HepG2 (cell line): ENCODE results near the gene STIM1. TPM values are rescaled to one million over a fixed set of nuclear protein-coding genes. Genes with fewer than 3 reads are reported as not detected.

Experiments used
- ARID4A ChIP-seq: sonication (generic); formaldehyde crosslinking; IDR thresholded peaks from 2 replicates; pipeline ENCODE4 v1.5.0; 2020; ENCODE audit warnings: mild to moderate bottlenecking, missing genetic modification reagents, borderline replicate concordance
- ASH2L ChIP-seq: fragments of 300-600, 200-600 bp; sonication (generic); IDR thresholded peaks from 2 replicates; pipeline ENCODE4 v1.7.0; 2017; ENCODE audit warnings: low read depth, mild to moderate bottlenecking, moderate library complexity, mixed read lengths, low read length; ENCODE audit not compliant: insufficient read length
- FOXP4 ChIP-seq: sonication (generic); formaldehyde crosslinking; IDR thresholded peaks from 2 replicates; pipeline ENCODE4 v1.4.0; 2020; ENCODE audit warnings: missing genetic modification reagents
- GATAD1 ChIP-seq: IDR thresholded peaks from 2 replicates; pipeline ENCODE4 v1.6.1; 2016; ENCODE audit warnings: missing genetic modification reagents, missing compliant biosample characterization
- HNF4G ChIP-seq, 2 experiments: sonication (generic) in 1 of 2; formaldehyde crosslinking in 1 of 2; IDR thresholded peaks; 2 replicates each; pipeline versions ENCODE4 v1.4.0 to v1.6.1; 2011 to 2020; ENCODE audit warnings: borderline replicate concordance in 2 of 2, low read depth in 2 of 2, mild to moderate bottlenecking in 2 of 2, low read length in 1 of 2, missing genetic modification reagents in 1 of 2, moderate library complexity in 1 of 2
- NFIC ChIP-seq: IDR thresholded peaks from 2 replicates; pipeline ENCODE4 v1.6.1; 2012; ENCODE audit warnings: mild to moderate bottlenecking, low read length, inconsistent platforms
- ZKSCAN8 ChIP-seq: IDR thresholded peaks from 2 replicates; pipeline ENCODE4 v1.6.1; 2016; ENCODE audit warnings: borderline replicate concordance, missing genetic modification reagents, missing compliant biosample characterization
- ZNF556 ChIP-seq: sonication (generic); formaldehyde crosslinking; IDR thresholded peaks from 2 replicates; pipeline ENCODE4 v1.4.0; 2020; ENCODE audit warnings: mild to moderate bottlenecking, missing genetic modification reagents, borderline replicate concordance
- polyA plus RNA-seq, 8 experiments: library from polyadenylated mRNA; depleted of rRNA in 3 of 8; stranded (reverse) in 7 of 8; unstranded in 1 of 8; fragments of >200 nt; fragmentation: Illumina TruSeq in 4 of 8; extraction: Trizol in 4 of 8; gene quantifications; 2 replicates each; pipeline versions ENCODE4 v1.2.1 to v1.2.3, GENCODE V29; 2011 to 2016; ENCODE audit warnings: low read depth in 4 of 8, missing spikeins in 1 of 8, mixed read lengths in 1 of 8; ENCODE audit not compliant: insufficient read depth in 1 of 8
- total RNA-seq, 5 experiments: library from RNA; depleted of rRNA; stranded (reverse); fragments of >200 nt; fragmentation: Illumina TruSeq; extraction: Trizol; gene quantifications; 2 replicates each; pipeline ENCODE4 v1.2.3, GENCODE V29; 2016; ENCODE audit warnings: low read depth in 1 of 5
- TF ChIP-seq, protein P1 (sequence below): sonication (generic); formaldehyde crosslinking; IDR thresholded peaks from 2 replicates; pipeline ENCODE4 v1.4.0; 2020; ENCODE audit warnings: missing genetic modification reagents, borderline replicate concordance
- TF ChIP-seq, protein P2 (sequence below), 2 experiments: sonication (generic) in 1 of 2; formaldehyde crosslinking in 1 of 2; IDR thresholded peaks; 2 replicates each; pipeline versions ENCODE4 v1.4.0 to v1.6.1; 2018 to 2020; ENCODE audit warnings: missing genetic modification reagents in 2 of 2, borderline replicate concordance in 1 of 2, low read depth in 1 of 2, mild to moderate bottlenecking in 1 of 2, missing biosample characterization in 1 of 2
- TF ChIP-seq, protein P3 (sequence below): IDR thresholded peaks from 2 replicates; pipeline ENCODE4 v1.6.1; 2016; ENCODE audit warnings: missing genetic modification reagents, missing compliant biosample characterization

Gene STIM1
- total and polyA plus RNA-seq, 2 of the 13 experiments (the other 11 are each of a cell fraction or from before 2014, with no cell fraction given), result 19.2 to 28.5 TPM

DNA sequence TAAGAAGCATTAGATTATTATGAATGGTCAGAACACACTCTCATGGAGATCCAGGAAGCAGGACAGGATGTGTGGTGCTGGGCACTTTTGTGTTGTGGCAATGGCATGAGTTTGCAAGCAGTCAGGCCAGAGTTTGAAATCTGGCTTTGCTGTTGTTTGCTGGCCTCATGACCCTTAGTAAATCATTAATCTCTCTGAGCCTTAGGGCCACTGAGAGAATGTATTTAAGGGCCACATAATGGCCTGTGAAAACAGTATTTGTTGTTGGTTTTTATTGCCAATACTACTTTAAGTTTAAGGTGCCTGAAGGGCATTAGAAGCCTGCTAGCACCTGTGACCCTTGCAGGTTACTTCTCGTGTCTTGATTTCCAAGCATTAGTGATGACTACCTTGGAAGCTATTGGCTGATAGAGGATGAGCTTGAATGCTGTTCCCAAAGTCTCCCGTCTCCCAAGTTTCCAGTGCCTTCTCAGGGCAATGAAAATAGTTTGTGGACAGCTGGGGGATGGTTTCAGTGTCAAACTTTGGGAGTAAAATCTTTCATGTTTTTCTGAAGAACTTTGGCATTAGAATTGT lies 24.6 kb downstream of the STIM1 start (continued):
- TF ChIP-seq, protein P1, sequence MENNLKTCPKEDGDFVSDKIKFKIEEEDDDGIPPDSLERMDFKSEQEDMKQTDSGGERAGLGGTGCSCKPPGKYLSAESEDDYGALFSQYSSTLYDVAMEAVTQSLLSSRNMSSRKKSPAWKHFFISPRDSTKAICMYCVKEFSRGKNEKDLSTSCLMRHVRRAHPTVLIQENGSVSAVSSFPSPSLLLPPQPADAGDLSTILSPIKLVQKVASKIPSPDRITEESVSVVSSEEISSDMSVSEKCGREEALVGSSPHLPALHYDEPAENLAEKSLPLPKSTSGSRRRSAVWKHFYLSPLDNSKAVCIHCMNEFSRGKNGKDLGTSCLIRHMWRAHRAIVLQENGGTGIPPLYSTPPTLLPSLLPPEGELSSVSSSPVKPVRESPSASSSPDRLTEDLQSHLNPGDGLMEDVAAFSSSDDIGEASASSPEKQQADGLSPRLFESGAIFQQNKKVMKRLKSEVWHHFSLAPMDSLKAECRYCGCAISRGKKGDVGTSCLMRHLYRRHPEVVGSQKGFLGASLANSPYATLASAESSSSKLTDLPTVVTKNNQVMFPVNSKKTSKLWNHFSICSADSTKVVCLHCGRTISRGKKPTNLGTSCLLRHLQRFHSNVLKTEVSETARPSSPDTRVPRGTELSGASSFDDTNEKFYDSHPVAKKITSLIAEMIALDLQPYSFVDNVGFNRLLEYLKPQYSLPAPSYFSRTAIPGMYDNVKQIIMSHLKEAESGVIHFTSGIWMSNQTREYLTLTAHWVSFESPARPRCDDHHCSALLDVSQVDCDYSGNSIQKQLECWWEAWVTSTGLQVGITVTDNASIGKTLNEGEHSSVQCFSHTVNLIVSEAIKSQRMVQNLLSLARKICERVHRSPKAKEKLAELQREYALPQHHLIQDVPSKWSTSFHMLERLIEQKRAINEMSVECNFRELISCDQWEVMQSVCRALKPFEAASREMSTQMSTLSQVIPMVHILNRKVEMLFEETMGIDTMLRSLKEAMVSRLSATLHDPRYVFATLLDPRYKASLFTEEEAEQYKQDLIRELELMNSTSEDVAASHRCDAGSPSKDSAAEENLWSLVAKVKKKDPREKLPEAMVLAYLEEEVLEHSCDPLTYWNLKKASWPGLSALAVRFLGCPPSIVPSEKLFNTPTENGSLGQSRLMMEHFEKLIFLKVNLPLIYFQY, result 0 out of 2 replicates have a peak, but pooled peaks have one; percentile 41
- TF ChIP-seq, protein P2, sequence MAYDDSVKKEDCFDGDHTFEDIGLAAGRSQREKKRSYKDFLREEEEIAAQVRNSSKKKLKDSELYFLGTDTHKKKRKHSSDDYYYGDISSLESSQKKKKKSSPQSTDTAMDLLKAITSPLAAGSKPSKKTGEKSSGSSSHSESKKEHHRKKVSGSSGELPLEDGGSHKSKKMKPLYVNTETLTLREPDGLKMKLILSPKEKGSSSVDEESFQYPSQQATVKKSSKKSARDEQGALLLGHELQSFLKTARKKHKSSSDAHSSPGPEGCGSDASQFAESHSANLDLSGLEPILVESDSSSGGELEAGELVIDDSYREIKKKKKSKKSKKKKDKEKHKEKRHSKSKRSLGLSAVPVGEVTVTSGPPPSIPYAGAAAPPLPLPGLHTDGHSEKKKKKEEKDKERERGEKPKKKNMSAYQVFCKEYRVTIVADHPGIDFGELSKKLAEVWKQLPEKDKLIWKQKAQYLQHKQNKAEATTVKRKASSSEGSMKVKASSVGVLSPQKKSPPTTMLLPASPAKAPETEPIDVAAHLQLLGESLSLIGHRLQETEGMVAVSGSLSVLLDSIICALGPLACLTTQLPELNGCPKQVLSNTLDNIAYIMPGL (CRISPR knock-in tag; IDR thresholded peaks at IDR 0.05; ENCODE audit: borderline replicate concordance in 1 of 2, low read depth in 1 of 2), result 0 out of 4 replicates have a peak, but pooled peaks of 1 of the 2 experiments have one; percentile 28
- TF ChIP-seq ZKSCAN8 (0 out of 2 replicates have a peak, but pooled peaks have one; percentile 46), GATAD1 (CRISPR knock-in tag) (peak; percentile 21; the same call in 1 of the 2 replicates), NFIC (0 out of 2 replicates have a peak, but pooled peaks have one; percentile 18), ASH2L (peak; percentile 48), ARID4A (peak; percentile 20; the same call in 1 of the 2 replicates), ZNF556 (CRISPR knock-in tag) (0 out of 2 replicates have a peak, but pooled peaks have one; percentile 43), FOXP4 (peak; percentile 91), HNF4G (IDR thresholded peaks at IDR 0.05; ENCODE audit: borderline replicate concordance, low read depth, low read length) (peak; percentile 2; the same call in 1 of the 2 replicates), HNF4G (CRISPR knock-in tag; IDR thresholded peaks at IDR 0.05; ENCODE audit: borderline replicate concordance, low read depth) (no peak)
- TF ChIP-seq, protein P3, sequence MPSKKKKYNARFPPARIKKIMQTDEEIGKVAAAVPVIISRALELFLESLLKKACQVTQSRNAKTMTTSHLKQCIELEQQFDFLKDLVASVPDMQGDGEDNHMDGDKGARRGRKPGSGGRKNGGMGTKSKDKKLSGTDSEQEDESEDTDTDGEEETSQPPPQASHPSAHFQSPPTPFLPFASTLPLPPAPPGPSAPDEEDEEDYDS (CRISPR knock-in tag), result peak; percentile 92
